GM18519 (cell line): ENCODE data around the gene TIGIT.

ENCODE experiments used
- ATAC-seq: cut with Tn5 transposase; IDR thresholded peaks from one replicate; pipeline ENCODE4 v1.9.1; 2021; ENCODE audit warnings: mild to moderate bottlenecking, moderate library complexity; ENCODE audit not compliant: unreplicated experiment, low FRiP score

The TIGIT gene

DNA sequence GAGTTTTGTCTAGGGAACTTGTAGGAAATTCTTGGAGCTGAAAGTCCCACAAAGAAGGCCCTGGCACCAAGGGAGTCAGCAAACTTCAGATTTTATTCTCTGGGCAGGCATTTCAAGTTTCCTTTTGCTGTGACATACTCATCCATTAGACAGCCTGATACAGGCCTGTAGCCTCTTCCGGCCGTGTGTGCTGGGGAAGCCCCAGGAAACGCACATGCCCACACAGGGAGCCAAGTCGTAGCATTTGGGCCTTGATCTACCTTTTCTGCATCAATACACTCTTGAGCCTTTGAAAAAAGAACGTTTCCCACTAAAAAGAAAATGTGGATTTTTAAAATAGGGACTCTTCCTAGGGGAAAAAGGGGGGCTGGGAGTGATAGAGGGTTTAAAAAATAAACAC lies 15.0 kb downstream of the TIGIT start:
- peak; percentile 65 for ATAC-seq

DNA sequence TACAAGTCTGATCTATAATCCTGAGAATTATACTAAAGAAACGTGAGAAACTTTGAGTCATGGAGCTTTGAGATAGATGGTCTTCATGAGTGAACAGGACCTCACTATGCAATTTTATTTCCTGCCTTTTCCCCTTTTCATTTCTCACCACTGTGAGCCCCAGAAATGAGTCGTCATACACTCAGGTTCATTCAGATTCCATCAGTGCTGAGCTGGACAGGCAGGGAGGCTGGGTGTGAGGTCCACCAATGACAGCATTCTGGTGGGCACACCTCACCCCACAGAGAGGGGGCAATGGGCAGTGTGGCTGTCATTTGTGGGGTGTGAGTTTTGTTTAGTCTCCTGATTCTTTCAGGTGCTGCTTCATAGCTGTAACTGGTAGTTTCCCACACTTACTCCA lies 16.9 kb downstream of the TIGIT start:
- no peak for ATAC-seq

DNA sequence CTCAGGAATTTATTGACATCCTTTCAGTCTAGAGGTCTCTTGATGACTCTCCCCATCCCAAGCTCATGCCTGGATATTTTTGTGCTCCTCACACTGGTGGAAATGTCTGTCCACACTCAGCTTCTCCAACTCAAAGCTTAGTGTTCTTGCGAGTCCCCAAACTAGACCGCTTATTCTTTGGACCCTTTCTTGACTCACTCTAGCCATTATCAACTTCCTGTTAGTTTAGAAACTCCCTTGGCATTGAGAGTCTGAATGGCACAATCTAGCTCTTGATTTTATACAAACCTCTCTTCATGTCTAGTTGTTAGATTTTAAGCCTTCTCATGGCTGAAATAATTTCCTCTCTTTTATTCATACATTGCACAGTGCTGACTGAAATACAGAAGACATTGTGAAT lies 19.6 kb downstream of the TIGIT start:
- no peak for ATAC-seq

DNA sequence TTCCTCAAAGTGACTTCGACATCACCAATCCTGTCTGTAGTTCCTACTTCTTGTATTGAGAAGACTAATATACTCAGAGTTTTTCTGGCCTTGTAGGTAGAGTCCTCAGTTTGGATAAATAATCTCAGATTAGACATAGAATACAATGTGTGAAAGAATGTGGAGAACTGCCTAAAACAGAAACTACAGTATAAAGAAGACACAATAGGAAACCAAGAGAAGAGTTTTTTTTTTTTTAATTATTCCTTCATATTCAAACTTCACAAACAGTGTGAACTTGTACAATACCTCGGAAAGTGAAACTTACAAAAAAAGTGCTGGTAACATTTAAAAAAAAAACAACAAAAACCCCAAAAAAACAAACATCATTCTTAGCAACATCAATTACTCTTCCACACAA lies 20.5 kb downstream of the TIGIT start:
- no peak for ATAC-seq

DNA sequence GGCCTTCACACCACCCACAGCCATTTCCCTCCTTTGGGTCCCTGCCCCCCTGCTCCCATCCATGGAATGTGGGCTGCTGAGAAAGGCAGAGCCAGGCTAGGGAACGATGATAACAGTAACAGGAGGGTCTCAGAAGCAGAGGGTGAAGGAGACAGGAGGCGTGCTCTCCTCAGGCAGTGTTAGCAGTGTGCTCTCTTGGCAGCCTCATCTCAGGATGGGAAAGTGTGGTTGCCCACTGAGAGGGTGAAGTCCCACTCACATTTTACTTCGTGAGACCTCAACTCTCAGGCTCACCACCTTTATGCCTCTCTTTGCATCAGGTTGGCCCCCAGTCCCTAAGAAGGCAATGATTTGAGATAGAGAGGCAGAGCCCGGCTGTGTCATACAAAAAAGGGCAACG lies 24.5 kb downstream of the TIGIT start:
- no peak for ATAC-seq

DNA sequence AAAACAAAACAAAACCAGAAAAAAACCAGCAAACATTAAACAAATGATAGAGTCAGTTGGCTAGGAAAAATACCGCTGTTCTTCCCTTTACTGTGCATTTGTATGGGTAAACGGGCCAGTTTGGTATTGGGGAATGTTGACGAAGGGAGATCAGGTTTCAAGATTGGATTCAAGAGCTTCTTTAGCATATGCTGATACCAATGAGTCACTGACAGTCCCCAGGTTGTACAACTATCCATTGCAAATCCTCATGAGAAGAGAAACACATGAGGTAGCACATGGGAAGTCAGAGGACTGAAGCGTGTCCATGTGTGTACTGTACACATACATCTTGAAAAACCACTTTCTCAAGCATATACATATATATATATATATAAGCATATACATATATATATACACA lies 25.6 kb downstream of the TIGIT start:
- ATAC-seq, result no peak

DNA sequence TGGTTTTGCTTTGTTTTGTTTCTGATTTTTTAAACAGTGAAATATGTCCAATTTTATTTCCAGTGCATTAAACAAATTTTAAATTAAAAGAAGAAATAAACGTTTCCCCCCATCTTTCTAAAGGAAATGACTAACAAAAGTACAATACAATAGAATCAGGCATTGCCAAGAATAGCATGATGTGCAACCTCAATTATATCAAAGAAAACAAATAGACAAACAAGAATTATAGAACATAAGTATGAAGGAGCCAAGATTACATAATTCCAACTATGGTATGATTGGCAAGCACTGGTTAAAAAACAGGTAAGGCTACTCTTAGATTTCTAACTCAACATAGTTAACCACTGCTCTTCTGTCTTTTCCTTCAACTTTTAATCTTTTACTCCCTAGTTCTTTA lies 26.4 kb downstream of the TIGIT start:
- ATAC-seq, result no peak

DNA sequence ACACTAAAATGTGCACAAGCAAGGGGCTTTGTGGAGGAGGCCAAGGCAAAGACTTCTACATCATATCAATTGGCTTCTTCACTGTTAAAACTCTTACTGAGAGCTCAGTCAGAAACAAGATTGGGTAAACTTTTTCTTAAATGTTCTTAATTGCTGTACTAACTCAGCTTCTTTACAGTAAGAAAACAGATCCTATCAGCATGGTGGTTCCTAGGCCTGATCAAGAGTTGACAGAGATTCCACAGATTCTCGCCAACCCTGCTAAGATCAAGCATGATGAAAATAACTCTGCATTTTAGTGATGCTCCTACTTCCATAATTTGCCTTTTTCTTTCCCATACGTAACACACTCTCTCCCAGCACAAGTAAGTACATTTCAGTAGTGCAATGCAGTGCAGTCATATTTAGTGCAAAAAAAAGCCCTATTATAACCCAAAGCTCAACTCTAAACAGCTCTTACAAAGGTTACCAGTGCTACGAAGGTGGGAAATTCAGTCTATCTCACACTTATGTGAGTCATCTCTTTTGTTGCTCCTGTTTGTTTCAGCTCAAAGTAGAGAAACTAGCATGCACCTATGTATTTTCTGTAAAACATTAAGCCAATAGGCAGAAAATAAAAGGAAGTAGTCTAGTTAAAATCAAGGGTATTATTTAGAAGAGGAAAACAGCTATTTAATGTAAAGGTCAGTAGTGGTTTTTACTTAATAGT lies 29.9 kb downstream of the TIGIT start:
- no peak for ATAC-seq

DNA sequence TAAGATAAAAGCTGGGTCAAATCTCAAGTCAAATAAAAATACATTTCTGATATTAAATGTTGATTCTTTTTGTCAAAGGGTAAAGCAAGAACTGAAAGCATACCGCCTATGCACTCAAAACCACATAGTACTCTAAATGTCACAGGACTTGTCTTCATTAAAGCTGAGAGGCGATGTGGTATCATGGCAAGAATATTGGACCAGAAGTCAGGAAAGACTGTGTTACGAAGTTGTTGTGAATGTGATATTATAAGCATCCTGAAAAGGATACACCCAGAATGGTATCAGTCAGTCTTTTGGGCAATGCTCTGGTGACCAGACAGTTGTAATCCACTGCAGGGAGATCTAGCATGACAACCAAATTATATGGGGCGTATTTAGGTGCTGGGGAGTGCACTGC lies 33.8 kb downstream of the TIGIT start:
- ATAC-seq, result no peak

DNA sequence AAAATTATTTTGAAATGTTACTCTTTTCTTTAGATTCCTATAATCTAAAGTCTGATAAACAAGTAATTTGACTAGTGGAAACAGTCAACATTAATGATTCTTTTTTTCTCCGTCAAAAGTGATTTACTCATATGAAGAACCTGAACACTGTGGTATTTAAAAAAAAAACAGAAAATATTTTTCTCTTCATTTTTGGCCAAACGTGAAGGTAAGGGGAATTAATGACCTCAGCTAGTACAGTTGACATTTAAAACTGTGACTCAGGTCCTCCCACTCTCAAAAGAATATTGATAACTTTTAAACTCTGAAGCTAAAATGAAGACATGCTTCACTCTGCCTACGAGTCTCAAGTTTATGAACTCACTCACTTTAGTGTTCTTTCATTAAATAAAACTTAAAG lies 34.5 kb downstream of the TIGIT start:
- no peak for ATAC-seq

DNA sequence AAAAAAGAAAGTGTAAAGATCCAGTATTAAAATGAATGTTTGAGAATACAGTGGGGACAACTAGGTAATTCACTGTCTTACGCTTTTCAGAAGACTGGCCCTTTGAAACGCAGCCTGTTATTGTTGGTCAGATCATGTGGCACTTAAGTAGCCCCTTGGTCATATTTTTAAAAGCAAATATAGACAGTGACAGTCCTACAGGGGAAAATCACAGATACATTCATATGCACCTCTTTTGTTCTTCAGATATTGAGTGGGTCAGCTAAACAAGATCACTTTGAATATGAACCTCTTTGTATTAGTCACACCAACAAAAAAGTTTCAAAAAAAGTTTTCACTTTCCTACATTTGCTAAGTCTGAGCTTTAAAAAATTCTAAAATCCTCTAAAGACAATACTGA lies 36.0 kb downstream of the TIGIT start:
- ATAC-seq, result no peak

DNA sequence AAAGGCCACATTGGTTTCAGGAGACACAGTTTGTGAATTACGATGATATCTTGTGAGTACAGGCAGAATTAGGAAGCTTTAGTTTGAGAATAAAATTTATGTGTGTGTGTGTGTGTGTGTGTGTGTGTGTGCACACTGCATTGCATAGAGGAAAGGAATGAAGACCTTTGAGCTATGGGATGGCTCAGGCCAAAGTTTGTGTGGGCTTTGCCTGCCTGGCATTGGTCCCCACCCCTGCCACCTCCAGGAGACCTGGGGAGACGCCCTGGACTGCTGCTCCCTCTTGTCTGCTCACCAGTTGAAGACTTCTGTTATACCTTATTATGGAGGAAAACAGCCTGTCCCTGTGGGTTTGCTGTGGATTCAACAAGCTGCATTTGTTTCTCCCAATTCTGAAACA lies 37.2 kb downstream of the TIGIT start:
- no peak for ATAC-seq

DNA sequence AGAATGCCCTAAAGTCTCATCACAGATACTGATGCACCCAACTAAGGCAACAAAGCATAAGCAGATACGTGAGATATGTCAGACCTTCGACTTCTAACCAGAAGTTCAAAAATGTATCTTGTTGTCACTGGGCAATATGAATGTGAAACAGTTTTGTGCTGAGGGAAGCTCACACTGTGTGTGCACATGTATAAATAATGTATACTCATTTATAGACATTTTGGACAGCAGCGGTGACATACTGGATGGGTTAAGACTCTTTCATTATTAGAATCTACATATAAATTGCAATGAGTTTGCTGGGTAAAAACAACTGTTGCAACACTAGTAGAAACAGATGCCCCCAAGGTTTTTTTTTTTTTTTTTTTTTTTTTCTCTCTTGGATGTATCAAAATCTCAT lies 37.9 kb downstream of the TIGIT start:
- ATAC-seq, result no peak

DNA sequence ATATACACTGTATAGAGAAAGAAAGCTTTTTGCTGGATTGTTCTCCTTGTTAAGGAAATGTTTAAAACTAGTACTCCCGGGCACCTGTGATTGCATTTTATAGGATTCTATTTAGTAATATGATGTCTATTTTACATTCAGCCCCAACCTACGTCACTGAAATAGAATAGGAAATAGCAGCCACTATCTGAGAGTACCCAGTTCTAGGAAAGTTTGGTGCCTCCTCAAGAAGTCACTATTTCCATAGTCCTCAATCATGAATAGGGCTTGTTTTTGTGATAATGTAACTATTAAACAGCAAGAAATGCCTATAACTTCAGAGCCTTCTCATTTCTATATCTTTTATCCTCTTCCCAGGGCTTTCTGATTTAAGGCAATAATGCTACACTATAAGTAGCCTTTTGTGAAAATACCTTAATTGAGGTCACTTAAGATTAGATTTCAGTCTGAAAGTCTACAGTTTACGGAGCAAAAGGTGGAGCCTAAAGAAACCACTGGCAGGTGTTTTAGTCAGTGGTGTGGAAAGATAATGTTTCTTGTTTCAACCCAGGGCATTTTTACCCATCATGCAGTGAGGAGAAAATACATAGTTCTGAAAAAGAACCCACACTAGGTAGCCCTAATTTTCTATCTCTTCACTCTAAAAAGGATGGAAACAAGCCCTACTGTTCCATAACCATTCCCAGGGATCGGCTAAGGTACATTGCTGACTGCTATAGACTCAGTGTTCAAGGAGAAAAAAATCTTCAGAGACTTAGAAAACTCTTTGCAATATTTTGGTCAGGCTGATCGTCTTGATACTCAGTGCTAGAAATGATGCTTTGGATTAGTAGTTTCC lies 38.7 kb downstream of the TIGIT start:
- ATAC-seq, result no peak

DNA sequence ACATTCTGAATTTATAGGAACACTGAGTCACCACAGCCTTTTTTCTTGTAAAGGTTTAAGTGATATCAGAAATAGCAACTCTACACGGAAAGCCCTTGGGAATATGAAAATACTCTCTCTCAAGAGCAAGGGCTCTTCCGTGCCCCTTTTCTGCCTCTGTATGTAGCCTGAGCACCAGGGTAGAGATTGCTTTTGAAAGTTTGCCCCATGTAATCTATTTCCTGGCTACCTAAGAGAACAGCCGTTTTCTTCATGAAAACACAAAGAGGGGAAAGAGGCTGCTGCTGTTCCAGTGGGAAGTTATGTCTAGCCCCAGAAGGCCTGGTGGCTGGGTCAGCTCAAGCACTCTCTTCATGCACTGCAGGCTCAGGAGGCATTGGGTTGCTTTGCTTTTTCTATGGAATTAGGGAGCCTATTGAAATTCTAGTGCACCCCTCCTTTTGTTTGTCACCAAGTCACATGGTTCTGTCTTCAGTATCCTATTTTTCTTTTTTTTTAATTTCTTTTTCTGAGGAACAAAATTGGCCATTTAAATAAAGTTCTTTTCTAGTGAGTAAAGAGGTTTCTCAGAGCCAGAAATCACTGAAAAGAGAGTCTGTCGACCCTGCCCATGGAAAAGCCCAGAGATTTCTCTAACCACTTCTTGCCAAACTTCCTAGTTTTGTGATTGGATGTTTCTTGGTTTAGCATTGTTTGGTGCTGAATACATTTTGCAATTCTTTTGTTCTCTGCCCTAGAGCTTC lies 39.5 kb downstream of the TIGIT start:
- ATAC-seq, result no peak

DNA sequence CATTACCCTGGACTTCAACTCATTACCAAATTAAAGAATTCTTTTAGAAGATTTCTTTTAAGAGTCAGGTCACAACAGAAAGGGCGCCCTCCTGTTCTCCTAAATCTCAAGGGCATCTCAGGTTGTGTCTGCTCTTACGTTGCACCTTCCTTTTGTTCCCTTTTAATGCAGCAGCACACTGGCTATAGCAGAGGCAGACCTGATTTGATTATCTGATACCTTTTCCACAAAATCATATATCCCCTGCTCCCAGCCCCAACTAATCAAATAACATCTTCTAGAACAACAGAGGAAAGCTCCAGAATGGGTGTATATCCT lies 40.1 kb downstream of the TIGIT start:
- ATAC-seq, result no peak

DNA sequence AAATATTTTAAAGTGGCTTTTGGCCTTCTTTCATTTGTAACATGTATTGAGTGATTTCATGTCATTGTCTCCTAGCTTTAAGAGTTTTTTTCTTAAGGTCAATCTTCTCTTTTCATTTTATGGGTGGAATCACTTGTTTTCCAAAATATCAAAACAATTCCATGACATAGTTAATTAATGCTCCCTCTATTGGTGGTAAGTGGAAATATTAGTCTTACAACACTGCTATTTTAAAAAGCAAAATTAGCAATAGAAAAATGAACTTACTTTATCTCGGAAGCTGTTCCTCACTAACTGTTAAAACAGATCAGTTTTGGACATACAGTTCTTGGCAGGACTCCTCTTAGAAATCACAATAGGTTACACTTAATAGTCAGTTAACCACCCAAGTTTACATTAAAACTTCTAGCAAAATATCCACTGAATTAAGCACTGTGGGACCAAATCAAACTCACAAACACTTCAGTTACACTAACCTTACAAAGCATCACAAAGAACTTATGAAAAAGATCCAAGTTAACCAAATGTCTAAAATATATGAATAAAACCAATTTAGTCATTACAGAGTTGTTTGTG lies 42.4 kb downstream of the TIGIT start:
- no peak for ATAC-seq

DNA sequence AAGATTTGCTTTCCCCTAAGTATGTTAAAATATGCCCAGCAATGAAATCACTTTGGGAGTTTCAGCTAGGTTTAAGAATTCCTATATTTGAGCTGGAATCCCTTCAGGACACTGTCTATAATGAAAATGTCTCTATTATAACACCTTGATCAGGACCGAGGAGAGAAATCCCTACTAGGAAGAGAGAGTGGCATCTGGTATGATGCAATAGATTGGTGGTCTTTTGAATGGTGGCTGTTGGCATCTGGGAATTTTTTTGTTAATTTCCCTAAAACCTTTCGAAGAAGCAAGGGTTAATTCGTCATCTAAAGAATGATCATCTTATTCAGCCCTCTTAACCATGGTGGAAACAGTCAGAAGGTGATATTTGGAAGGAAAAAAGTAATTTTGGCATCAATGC lies 43.0 kb downstream of the TIGIT start:
- no peak for ATAC-seq

DNA sequence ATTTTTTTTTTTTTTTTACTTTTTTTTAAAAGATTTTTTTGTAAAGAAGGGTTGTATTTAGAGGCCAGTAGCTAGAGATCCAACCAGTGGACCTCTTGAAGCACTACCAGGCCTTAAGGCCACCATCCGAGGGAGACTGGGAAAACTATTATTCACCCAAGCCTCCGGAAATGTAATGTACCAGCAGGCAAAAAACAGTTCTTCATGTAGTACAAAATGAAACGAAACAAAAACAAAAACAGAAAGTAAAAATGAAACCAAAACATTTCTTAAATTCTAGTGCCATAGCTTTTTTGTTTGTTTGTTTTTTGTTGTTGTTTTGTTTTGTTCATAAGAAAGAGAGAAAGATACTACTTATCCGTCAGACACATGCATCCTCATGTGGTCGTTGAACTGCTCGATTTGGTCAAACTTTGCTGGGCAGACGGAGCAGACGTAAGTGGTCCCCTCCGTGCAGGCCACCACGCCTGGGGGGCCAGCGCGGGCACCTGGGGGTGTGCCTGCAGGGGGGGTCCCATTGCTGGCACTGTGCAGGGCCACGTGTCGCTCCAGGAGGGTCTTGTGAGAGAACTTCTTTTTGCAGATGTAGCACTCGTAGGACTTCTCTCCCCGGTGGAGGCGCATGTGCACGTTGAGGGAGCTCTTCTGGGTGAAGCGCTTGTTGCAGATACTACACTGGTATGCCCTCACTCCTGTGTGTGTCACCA lies 45.0 kb downstream of the TIGIT start:
- ATAC-seq, result no peak

DNA sequence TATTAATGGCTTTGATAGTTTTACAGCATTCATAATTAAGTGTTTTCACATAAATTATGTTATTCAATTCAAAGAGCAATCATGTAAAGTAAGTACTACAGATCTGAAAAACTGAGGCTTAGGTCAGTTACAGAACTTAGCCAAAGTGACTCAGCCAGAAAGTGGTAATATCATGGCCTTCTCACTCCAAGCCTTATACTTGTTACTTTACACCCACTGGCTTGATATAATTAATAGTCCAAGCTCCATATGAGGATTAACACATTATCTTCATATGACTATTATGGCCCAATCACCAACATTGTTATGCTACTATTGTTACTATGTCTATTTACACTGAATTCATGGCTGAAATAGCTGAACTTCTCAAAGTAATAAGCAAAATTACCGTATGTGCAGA lies 50.7 kb downstream of the TIGIT start:
- no peak for ATAC-seq

DNA sequence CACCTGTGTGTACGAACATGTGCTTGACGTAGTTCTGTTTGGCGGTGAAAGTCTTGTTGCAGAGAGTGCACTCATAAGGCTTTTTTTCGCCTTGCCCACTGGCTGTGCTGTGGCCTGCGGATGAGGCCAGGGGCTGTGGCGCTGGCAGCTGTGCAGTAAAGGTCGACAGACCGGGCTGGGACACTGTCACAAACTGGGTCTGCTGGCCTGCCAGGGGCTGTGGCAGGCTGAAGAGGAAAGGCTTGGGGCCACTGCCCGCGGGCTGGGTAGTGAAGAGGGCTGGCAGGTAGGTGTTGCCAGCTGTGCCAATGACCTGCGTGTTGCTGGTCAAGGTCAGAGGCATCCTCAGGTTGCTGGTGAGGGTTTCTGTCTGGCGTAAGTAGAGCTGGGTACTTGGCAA lies 56.4 kb downstream of the TIGIT start:
- ATAC-seq, result no peak
